ENCODE results near the gene PTPN2. TPM values are rescaled to one million over a fixed set of nuclear protein-coding genes. Genes with fewer than 3 reads are reported as not detected.
A peak's percentile ranks its signal among the peaks of the same experiment; 100 is the strongest.

PTPN2 gene
- total RNA-seq, 1 donor from 2014 or later, result 31.4 TPM

DNA sequence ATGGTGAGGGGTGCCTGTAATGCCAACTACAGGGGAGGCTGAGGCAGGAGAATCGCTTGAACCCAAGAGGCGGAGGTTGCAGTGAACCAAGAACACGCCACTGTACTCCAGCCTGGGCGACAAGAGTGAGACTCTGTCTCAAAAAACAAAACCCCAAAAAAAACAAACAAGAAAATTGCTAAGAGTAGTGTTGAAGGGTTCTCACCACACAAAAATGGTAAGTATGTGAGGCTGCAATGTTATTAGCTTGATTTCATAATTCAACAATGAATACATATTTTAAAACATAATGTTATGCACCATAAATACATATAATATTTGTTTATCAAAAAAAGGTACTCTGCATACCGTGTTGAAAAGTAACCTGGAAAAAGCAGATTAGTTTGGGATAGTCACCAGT lies 135.4 kb downstream of the PTPN2 start:
- Mint-ChIP-seq H3K27me3 (peaks cover 6% of the 10 kb centered on the region), H3K4me1 (ENCODE audit: unreplicated experiment) (no peaks in the 10 kb centered on the region), H3K36me3 (no peaks in the 10 kb centered on the region), H3K4me3 (no peak overlapping the region), H3K9me3 (no peaks in the 10 kb centered on the region), H3K27ac (no peak overlapping the region)
- no peak for DNase-seq (ENCODE audit: extremely low spot score, unreplicated experiment)
- TF ChIP-seq, protein P1, sequence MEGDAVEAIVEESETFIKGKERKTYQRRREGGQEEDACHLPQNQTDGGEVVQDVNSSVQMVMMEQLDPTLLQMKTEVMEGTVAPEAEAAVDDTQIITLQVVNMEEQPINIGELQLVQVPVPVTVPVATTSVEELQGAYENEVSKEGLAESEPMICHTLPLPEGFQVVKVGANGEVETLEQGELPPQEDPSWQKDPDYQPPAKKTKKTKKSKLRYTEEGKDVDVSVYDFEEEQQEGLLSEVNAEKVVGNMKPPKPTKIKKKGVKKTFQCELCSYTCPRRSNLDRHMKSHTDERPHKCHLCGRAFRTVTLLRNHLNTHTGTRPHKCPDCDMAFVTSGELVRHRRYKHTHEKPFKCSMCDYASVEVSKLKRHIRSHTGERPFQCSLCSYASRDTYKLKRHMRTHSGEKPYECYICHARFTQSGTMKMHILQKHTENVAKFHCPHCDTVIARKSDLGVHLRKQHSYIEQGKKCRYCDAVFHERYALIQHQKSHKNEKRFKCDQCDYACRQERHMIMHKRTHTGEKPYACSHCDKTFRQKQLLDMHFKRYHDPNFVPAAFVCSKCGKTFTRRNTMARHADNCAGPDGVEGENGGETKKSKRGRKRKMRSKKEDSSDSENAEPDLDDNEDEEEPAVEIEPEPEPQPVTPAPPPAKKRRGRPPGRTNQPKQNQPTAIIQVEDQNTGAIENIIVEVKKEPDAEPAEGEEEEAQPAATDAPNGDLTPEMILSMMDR (conservative IDR thresholded peaks at IDR 0.05), result no peak

- Mint-ChIP-seq H3K27me3 (peaks cover 6% of the 10 kb centered on the region), H3K27ac (no peak overlapping the region), H3K4me1 (ENCODE audit: unreplicated experiment) (no peaks in the 10 kb centered on the region), H3K9me3 (no peaks in the 10 kb centered on the region), H3K36me3 (no peaks in the 10 kb centered on the region), H3K4me3 (no peak overlapping the region)
- DNase-seq (ENCODE audit: extremely low spot score, unreplicated experiment), result no peak
- TF ChIP-seq, protein P1 (conservative IDR thresholded peaks at IDR 0.05), result no peak
Observed at GRCh38 chr18:12747530-12748315, 136.3 kb downstream of the PTPN2 start.

- Mint-ChIP-seq H3K36me3 (no peaks in the 10 kb centered on the region), H3K4me3 (no peak overlapping the region), H3K27me3 (peaks cover 6% of the 10 kb centered on the region), H3K9me3 (no peaks in the 10 kb centered on the region), H3K27ac (no peak overlapping the region), H3K4me1 (ENCODE audit: unreplicated experiment) (peaks cover 5% of the 10 kb centered on the region)
- DNase-seq (ENCODE audit: extremely low spot score, unreplicated experiment), result no peak
- TF ChIP-seq, protein P1 (conservative IDR thresholded peaks at IDR 0.05), result no peak
Observed at GRCh38 chr18:12745095-12745795, 138.8 kb downstream of the PTPN2 start.

DNA sequence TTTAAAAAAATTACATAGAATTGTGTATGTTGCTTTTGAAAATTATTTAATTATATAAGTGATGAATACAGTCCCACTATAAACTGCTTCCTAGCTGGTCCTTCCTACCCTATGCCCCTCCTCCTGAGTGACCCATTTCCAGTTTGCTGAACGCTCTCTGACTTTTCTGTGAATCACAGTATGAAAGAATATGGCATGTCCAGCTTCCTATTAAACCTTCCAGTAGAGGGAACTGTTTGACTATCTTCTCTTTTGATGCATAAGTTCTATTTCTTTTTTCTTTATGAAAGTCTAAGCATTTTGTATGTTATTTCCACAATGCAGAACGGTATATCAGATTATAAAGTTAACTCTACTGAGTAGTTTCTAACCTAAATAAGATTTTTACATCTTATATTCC lies 139.9 kb downstream of the PTPN2 start:
- H3K4me1 Mint-ChIP-seq (ENCODE audit: unreplicated experiment), result peaks cover 5% of the 10 kb centered on the region
- H3K4me3 Mint-ChIP-seq, result no peak overlapping the region
- no peaks in the 10 kb centered on the region for H3K36me3 Mint-ChIP-seq
- H3K27ac Mint-ChIP-seq, result no peak overlapping the region
- TF ChIP-seq, protein P1 (conservative IDR thresholded peaks at IDR 0.05), result peak; percentile 70
- no peaks in the 10 kb centered on the region for H3K9me3 Mint-ChIP-seq
- H3K27me3 Mint-ChIP-seq, result peaks cover 6% of the 10 kb centered on the region
- DNase-seq (ENCODE audit: extremely low spot score, unreplicated experiment), result no peak

GRCh38 chr18:12742453-12742852 lies 141.6 kb downstream of the PTPN2 start:
- Mint-ChIP-seq H3K36me3 (no peaks in the 10 kb centered on the region), H3K27ac (no peak overlapping the region), H3K4me1 (ENCODE audit: unreplicated experiment) (peaks cover 5% of the 10 kb centered on the region), H3K9me3 (no peaks in the 10 kb centered on the region), H3K4me3 (no peak overlapping the region), H3K27me3 (peaks cover 6% of the 10 kb centered on the region)
- TF ChIP-seq, protein P1 (conservative IDR thresholded peaks at IDR 0.05), result no peak
- no peak for DNase-seq (ENCODE audit: extremely low spot score, unreplicated experiment)

Other genes starting within 250 kb of the PTPN2 start
- 11.8 and 25.2 TPM in 2 replicates for gene SPIRE1, start 226.1 kb downstream of the PTPN2 start, total RNA-seq (ENCODE audit: low replicate concordance)
- 12.2 and 12.4 TPM in 2 replicates for gene CEP76, start 181.5 kb downstream of the PTPN2 start, total RNA-seq (ENCODE audit: low replicate concordance)
- gene PSMG2, start 181.2 kb downstream of the PTPN2 start, total RNA-seq (ENCODE audit: low replicate concordance), result 57.8 and 59.0 TPM in 2 replicates
- gene SEH1L, start 63.8 kb upstream of the PTPN2 start, total RNA-seq (ENCODE audit: low replicate concordance), result 38.8 and 39.1 TPM in 2 replicates
- 19.8 and 37.5 TPM in 2 replicates for gene CEP192, start 107.1 kb upstream of the PTPN2 start, total RNA-seq (ENCODE audit: low replicate concordance)